CD4-positive, alpha-beta T cell treated with Interferon gamma for 1 hour (primary cell): ENCODE data around the gene VCP.

Experiments used
- DNase-seq: peaks from one replicate; pipeline ENCODE4 v3.0.0-alpha.2; 2020

Gene VCP

GRCh38 chr9:35072461-35073278, at the start of gene VCP:
Gene VCP (minus strand): TSS chr9:35072625. CDS start chr9:35072353, 272 bp downstream.
- DNase-seq, result peak; percentile 98

GRCh38 chr9:35116898-35117551, 44.6 kb upstream of the VCP start:
- peak; percentile 88 for DNase-seq

GRCh38 chr9:35116539-35116897, 44.1 kb upstream of the VCP start:
- no peak for DNase-seq

GRCh38 chr9:35115680-35116538, 43.5 kb upstream of the VCP start, which contains the start of gene ATOSB:
Gene ATOSB (minus strand): TSS chr9:35115862. CDS start chr9:35108274, 7,588 bp downstream.
- DNase-seq, result peak; percentile 94

- peak; percentile 51 for DNase-seq
Observed at GRCh38 chr9:35114840-35115628, 42.6 kb upstream of the VCP start.

- DNase-seq, result peak; percentile 88
Observed at GRCh38 chr9:35114113-35114839, 41.9 kb upstream of the VCP start.

GRCh38 chr9:35112257-35113020, 40.0 kb upstream of the VCP start:
- peak; percentile 67 for DNase-seq

- peak; percentile 98 for DNase-seq
Observed at GRCh38 chr9:35111001-35111933, 38.8 kb upstream of the VCP start.

GRCh38 chr9:35110327-35110761, 37.9 kb upstream of the VCP start:
- DNase-seq, result no peak

- no peak for DNase-seq
Observed at GRCh38 chr9:35108946-35109575, 36.6 kb upstream of the VCP start.

- no peak for DNase-seq
Observed at GRCh38 chr9:35108461-35108860, 36.0 kb upstream of the VCP start.

GRCh38 chr9:35107297-35108290, 35.2 kb upstream of the VCP start:
- no peak for DNase-seq

- no peak for DNase-seq
Observed at GRCh38 chr9:35106343-35106730, 33.9 kb upstream of the VCP start.

GRCh38 chr9:35105571-35106342, 33.3 kb upstream of the VCP start:
- DNase-seq, result no peak

GRCh38 chr9:35105126-35105525, 32.7 kb upstream of the VCP start:
- no peak for DNase-seq

GRCh38 chr9:35104586-35104985, 32.2 kb upstream of the VCP start:
- DNase-seq, result no peak

- DNase-seq, result no peak
Observed at GRCh38 chr9:35103660-35104191, 31.3 kb upstream of the VCP start.
